ENCODE results near the gene SORCS3. TPM values are rescaled to one million over a fixed set of nuclear protein-coding genes. Genes with fewer than 3 reads are reported as not detected.

Gene SORCS3
- total RNA-seq, 3 donors from 2014 or later (not counting 1 experiment from before 2014, with no cell fraction given): 0.05 to 0.09 TPM; not detected in 1

DNA sequence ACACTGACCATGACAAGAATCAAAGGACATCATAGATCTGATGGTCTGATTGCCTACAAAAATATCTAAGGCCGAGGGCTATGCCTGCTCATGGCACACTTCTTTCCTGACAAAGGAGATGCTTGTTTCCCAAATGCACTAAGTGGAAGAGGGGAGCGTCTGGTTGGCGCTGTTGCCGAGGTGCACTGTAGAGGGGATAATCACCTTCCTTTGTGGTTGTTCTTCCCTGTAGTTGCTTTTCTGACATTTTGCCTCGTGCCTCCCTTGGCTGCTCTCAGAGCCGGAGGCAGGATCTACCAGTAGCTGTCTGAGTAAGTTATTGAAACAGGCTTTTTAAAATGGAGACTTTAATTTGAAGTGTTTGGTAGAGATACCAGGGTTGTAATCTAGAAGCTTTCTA lies 352.0 kb downstream of the SORCS3 start:
- 77% methylated on average over 6 of the region's 6 CpGs for WGBS (ENCODE audit: insufficient coverage)

DNA sequence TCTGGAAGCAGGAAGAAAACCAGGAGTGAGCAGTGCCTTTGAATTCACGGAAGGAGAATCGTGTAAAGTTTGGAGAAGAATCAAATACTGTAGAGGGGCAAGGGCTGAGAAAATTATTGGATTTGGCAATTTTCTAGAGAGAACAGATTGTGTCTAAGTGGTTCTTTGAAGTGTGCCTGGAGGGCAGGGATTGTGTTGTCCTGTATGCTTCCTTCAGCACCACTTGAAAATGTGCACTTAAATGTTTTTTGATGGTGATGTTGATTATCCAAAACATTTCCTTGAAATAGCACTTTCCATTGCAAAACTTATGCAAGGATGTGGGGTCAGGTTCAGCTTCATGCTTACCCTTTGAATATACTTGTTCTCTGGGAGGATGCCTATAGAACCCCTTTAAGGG lies 360.2 kb downstream of the SORCS3 start:
- Mint-ChIP-seq H3K4me3 (no peak overlapping the region), H3K27me3 (ENCODE audit: low read depth in 2 of 2) (peaks cover 5 to 6% of the 10 kb centered on the region in 2 donors), H3K4me1 (no peaks in the 10 kb centered on the region), H3K27ac (no peak overlapping the region), H3K36me3 (no peaks in the 10 kb centered on the region), H3K9me3 (peaks cover 3 to 4% of the 10 kb centered on the region in 2 donors)
- Histone ChIP-seq H3K4me1 (ENCODE audit: control insufficient read depth, insufficient read depth, low read length) (no peaks in the 10 kb centered on the region), H3K4me3 (ENCODE audit: low read length) (no peak overlapping the region), H3K27ac (ENCODE audit: low read length) (no peak overlapping the region), H3K27me3 (ENCODE audit: control insufficient read depth, insufficient read depth, low read length) (no peaks in the 10 kb centered on the region), H3K36me3 (ENCODE audit: control insufficient read depth, insufficient read depth, low read length) (no peaks in the 10 kb centered on the region), H3K9me3 (ENCODE audit: control insufficient read depth, insufficient read depth, low read length) (no peaks in the 10 kb centered on the region)
- intact Hi-C loops (cut with micrococcal nuclease): no loop called here
- ATAC-seq (no peak), DNase-seq (no peak)
- WGBS (ENCODE audit: insufficient coverage): 90% methylated on average over 2 of the region's 2 CpGs
- TF ChIP-seq, protein P1, sequence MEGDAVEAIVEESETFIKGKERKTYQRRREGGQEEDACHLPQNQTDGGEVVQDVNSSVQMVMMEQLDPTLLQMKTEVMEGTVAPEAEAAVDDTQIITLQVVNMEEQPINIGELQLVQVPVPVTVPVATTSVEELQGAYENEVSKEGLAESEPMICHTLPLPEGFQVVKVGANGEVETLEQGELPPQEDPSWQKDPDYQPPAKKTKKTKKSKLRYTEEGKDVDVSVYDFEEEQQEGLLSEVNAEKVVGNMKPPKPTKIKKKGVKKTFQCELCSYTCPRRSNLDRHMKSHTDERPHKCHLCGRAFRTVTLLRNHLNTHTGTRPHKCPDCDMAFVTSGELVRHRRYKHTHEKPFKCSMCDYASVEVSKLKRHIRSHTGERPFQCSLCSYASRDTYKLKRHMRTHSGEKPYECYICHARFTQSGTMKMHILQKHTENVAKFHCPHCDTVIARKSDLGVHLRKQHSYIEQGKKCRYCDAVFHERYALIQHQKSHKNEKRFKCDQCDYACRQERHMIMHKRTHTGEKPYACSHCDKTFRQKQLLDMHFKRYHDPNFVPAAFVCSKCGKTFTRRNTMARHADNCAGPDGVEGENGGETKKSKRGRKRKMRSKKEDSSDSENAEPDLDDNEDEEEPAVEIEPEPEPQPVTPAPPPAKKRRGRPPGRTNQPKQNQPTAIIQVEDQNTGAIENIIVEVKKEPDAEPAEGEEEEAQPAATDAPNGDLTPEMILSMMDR (IDR thresholded peaks at IDR 0.05): no peak

More for the DNA sequence above, 352.0 kb downstream of the SORCS3 start:
- H3K27me3 Mint-ChIP-seq (ENCODE audit: low read depth in 2 of 2): peaks cover 0 to 5% of the 10 kb centered on the region in 2 donors
- DNase-seq (no peak), ATAC-seq (no peak)
- no peaks in the 10 kb centered on the region for H3K4me1 Mint-ChIP-seq
- no peaks in the 10 kb centered on the region for H3K36me3 Mint-ChIP-seq
- TF ChIP-seq, protein P1 (IDR thresholded peaks at IDR 0.05): no peak
- H3K4me3 Mint-ChIP-seq: no peak overlapping the region
- Histone ChIP-seq H3K9me3 (ENCODE audit: control insufficient read depth, insufficient read depth, low read length) (no peaks in the 10 kb centered on the region), H3K4me3 (ENCODE audit: low read length) (no peak overlapping the region), H3K27ac (ENCODE audit: low read length) (no peak overlapping the region), H3K4me1 (ENCODE audit: control insufficient read depth, insufficient read depth, low read length) (no peaks in the 10 kb centered on the region), H3K36me3 (ENCODE audit: control insufficient read depth, insufficient read depth, low read length) (no peaks in the 10 kb centered on the region), H3K27me3 (ENCODE audit: control insufficient read depth, insufficient read depth, low read length) (no peaks in the 10 kb centered on the region)
- H3K27ac Mint-ChIP-seq: no peak overlapping the region
- peaks cover 3 to 4% of the 10 kb centered on the region in 2 donors for H3K9me3 Mint-ChIP-seq
- intact Hi-C loops (cut with micrococcal nuclease): no loop called here

DNA sequence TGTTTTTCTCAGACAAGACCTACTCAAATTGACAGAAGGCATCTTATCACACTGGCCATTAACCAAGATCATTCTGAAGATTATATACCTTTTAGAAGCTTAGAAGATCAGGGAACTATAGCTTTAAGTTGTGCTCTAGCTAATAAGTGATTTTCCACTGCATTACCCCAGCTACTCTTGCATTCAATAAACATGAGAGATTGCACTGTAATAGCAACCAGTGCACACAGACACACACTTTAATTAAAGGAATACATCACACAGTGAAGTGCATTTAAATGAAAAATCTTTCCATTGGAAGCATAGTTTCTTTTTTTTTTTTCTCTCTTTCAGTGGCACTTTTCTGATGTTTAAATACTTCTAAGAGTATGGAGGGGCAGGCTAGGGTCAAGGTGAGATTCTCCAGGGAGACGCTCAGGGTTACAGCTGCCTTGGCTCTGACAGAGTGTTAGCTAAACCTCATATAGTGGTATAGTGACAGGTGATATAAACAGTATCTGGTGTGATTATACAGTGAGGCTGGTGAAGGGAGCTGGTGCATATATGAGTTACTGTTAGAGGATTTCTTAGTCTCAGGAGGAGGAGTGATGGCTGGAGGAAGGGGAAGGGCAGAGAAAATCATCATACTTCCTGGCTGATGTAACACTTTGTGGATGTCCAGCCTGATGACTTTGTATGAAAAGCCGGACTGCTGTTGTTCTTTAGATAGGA lies 369.5 kb downstream of the SORCS3 start:
- Mint-ChIP-seq H3K4me1 (no peaks in the 10 kb centered on the region), H3K9me3 (peaks cover 3 to 4% of the 10 kb centered on the region in 2 donors), H3K4me3 (no peak overlapping the region), H3K27ac (no peak overlapping the region), H3K27me3 (ENCODE audit: low read depth in 2 of 2) (no peaks in the 10 kb centered on the region), H3K36me3 (no peaks in the 10 kb centered on the region)
- ATAC-seq (no peak), DNase-seq (no peak)
- Histone ChIP-seq H3K27ac (ENCODE audit: low read length) (no peak overlapping the region), H3K9me3 (ENCODE audit: control insufficient read depth, insufficient read depth, low read length) (no peaks in the 10 kb centered on the region), H3K4me3 (ENCODE audit: low read length) (no peak overlapping the region), H3K4me1 (ENCODE audit: control insufficient read depth, insufficient read depth, low read length) (no peaks in the 10 kb centered on the region), H3K27me3 (ENCODE audit: control insufficient read depth, insufficient read depth, low read length) (no peaks in the 10 kb centered on the region), H3K36me3 (ENCODE audit: control insufficient read depth, insufficient read depth, low read length) (no peaks in the 10 kb centered on the region)
- 89% methylated on average over 2 of the region's 2 CpGs for WGBS (ENCODE audit: insufficient coverage)
- intact Hi-C loops (cut with micrococcal nuclease): no loop called here
- TF ChIP-seq, protein P1 (IDR thresholded peaks at IDR 0.05): no peak

DNA sequence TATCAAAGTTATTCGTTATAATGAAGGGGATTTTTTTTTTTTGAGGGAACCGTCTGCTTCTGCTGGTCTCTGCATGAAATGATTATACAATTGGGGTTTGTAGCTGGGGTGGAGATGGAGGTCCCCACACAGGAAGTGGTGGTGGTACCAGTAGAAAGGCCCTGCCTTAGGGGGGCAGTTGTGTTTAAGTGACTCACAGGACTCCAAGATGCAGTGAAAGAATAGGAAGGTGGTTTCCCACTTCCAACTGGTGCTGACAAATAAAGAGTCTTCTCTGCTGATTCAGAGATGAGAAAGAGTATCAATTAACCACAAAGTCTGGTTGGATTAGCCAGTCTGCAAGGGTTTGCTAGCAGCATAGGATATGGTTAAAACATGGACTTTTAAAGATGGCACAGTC lies 376.0 kb downstream of the SORCS3 start:
- Mint-ChIP-seq H3K4me3 (no peak overlapping the region), H3K4me1 (no peaks in the 10 kb centered on the region), H3K9me3 (peaks cover 6 to 7% of the 10 kb centered on the region in 2 donors), H3K27me3 (ENCODE audit: low read depth in 2 of 2) (no peaks in the 10 kb centered on the region), H3K36me3 (no peaks in the 10 kb centered on the region), H3K27ac (no peak overlapping the region)
- ATAC-seq (no peak), DNase-seq (no peak)
- intact Hi-C loops (cut with micrococcal nuclease): no loop called here
- no peaks in the 10 kb centered on the region for H3K9me3 ChIP-seq (ENCODE audit: control insufficient read depth, insufficient read depth, low read length)
- H3K4me1 ChIP-seq (ENCODE audit: control insufficient read depth, insufficient read depth, low read length): no peaks in the 10 kb centered on the region
- no peaks in the 10 kb centered on the region for H3K27me3 ChIP-seq (ENCODE audit: control insufficient read depth, insufficient read depth, low read length)
- TF ChIP-seq, protein P1 (IDR thresholded peaks at IDR 0.05): no peak
- 47% methylated on average over 2 of the region's 2 CpGs for WGBS (ENCODE audit: insufficient coverage)
- H3K27ac ChIP-seq (ENCODE audit: low read length): no peak overlapping the region
- H3K4me3 ChIP-seq (ENCODE audit: low read length): no peak overlapping the region
- no peaks in the 10 kb centered on the region for H3K36me3 ChIP-seq (ENCODE audit: control insufficient read depth, insufficient read depth, low read length)

Data from natural killer cell (primary cell).